HG03439 (cell line): ENCODE measurements around the gene VSTM2B.

ENCODE experiments used
- ATAC-seq: cut with Tn5 transposase; IDR thresholded peaks from one replicate; pipeline ENCODE4 v1.9.1; 2021; ENCODE audit warnings: mild to moderate bottlenecking, moderate library complexity; ENCODE audit not compliant: unreplicated experiment

Gene VSTM2B

GRCh38 chr19:29563486-29564101, 37.8 kb downstream of the VSTM2B start:
- ATAC-seq, result no peak

GRCh38 chr19:29564574-29565005, 38.8 kb downstream of the VSTM2B start:
- no peak for ATAC-seq

GRCh38 chr19:29565171-29565570, 39.4 kb downstream of the VSTM2B start:
- no peak for ATAC-seq

- no peak for ATAC-seq
Measured at GRCh38 chr19:29566496-29567054, 40.8 kb downstream of the VSTM2B start.

GRCh38 chr19:29567366-29567915, 41.6 kb downstream of the VSTM2B start:
- ATAC-seq, result no peak

GRCh38 chr19:29568036-29569025, 42.5 kb downstream of the VSTM2B start:
- no peak for ATAC-seq

- ATAC-seq, result no peak
Measured at GRCh38 chr19:29569038-29569911, 43.5 kb downstream of the VSTM2B start.

- ATAC-seq, result no peak
Measured at GRCh38 chr19:29571181-29571580, 45.4 kb downstream of the VSTM2B start.

- ATAC-seq, result no peak
Measured at GRCh38 chr19:29573486-29573885, 47.7 kb downstream of the VSTM2B start.

GRCh38 chr19:29574510-29574909, 48.7 kb downstream of the VSTM2B start:
- ATAC-seq, result no peak

- no peak for ATAC-seq
Measured at GRCh38 chr19:29576046-29576606, 50.3 kb downstream of the VSTM2B start.

GRCh38 chr19:29576761-29577648, 51.2 kb downstream of the VSTM2B start:
- peak; percentile 56 for ATAC-seq

- ATAC-seq, result no peak
Measured at GRCh38 chr19:29577649-29577963, 51.8 kb downstream of the VSTM2B start.

GRCh38 chr19:29578349-29578748, 52.6 kb downstream of the VSTM2B start:
- ATAC-seq, result no peak

- ATAC-seq, result no peak
Measured at GRCh38 chr19:29579308-29579910, 53.6 kb downstream of the VSTM2B start.

- ATAC-seq, result no peak
Measured at GRCh38 chr19:29581398-29581797, 55.6 kb downstream of the VSTM2B start.

GRCh38 chr19:29583196-29583999, 57.6 kb downstream of the VSTM2B start:
- no peak for ATAC-seq

GRCh38 chr19:29586401-29586800, 60.6 kb downstream of the VSTM2B start:
- no peak for ATAC-seq
